ENCODE measurements around the gene WRAP73. TPM values are rescaled to one million over a fixed set of nuclear protein-coding genes. Genes with fewer than 3 reads are reported as not detected.

Gene WRAP73
- total and polyA plus RNA-seq, 9 of the 15 experiments (the other 6 are each of a cell fraction or from before 2014, with no cell fraction given) = 4.3 to 51.8 (median 30.1) TPM

- TF ChIP-seq FOXP4 (CRISPR knock-in tag; IDR thresholded peaks at IDR 0.05; ENCODE audit: borderline replicate concordance) (no peak), ESRRB (CRISPR knock-in tag; IDR thresholded peaks at IDR 0.05; ENCODE audit: borderline replicate concordance) (no peak), HNRNPH1 (optimal IDR thresholded peaks at IDR 0.05; ENCODE audit: low read depth, low read length) (no peak), ZBTB2 (IDR thresholded peaks at IDR 0.05) (no peak), ZC3H8 (IDR thresholded peaks at IDR 0.05) (no peak), NR2F6 (CRISPR knock-in tag; IDR thresholded peaks at IDR 0.05) (no peak), SMARCA4 (IDR thresholded peaks at IDR 0.05) (no peak), KDM1A (IDR thresholded peaks at IDR 0.05) (no peak), TEAD4 (IDR thresholded peaks at IDR 0.05; ENCODE audit: low read length) (no peak), TEAD4 (CRISPR knock-in tag; IDR thresholded peaks at IDR 0.05; ENCODE audit: borderline replicate concordance) (no peak), UBTF (IDR thresholded peaks at IDR 0.05; ENCODE audit: borderline replicate concordance in 1 of 2, low read depth in 2 of 2, low read length in 2 of 2) (0 out of 4 replicates have a peak, but pooled peaks of 1 of the 2 experiments have one; percentile 42), ZNF175 (CRISPR knock-in tag; IDR thresholded peaks at IDR 0.05; ENCODE audit: low read depth) (0 out of 2 replicates have a peak, but pooled peaks have one; percentile 45), HMGN3 (IDR thresholded peaks at IDR 0.05; ENCODE audit: borderline replicate concordance, extremely low read depth, insufficient read length, low read depth, low read length) (peak; percentile 64), RBM14 (IDR thresholded peaks at IDR 0.05; ENCODE audit: borderline replicate concordance, insufficient read depth, low read depth, low read length) (0 out of 2 replicates have a peak, but pooled peaks have one; percentile 71), ZNF75A (CRISPR knock-in tag; IDR thresholded peaks at IDR 0.05) (no peak), NCOA1 (IDR thresholded peaks at IDR 0.05; ENCODE audit: low read depth) (no peak), MAX (CRISPR knock-in tag; IDR thresholded peaks at IDR 0.05) (peak; percentile 70), MBD1 (CRISPR knock-in tag; IDR thresholded peaks at IDR 0.05) (no peak)
Measured at GRCh38 chr1:3649342-3650247, at the start of gene WRAP73 (continued).
